ENCODE results near the gene VPS52. TPM values are rescaled to one million over a fixed set of nuclear protein-coding genes. Genes with fewer than 3 reads are reported as not detected.

VPS52 gene
- total RNA-seq, 1 donor from 2014 or later: 36.0 TPM

DNA sequence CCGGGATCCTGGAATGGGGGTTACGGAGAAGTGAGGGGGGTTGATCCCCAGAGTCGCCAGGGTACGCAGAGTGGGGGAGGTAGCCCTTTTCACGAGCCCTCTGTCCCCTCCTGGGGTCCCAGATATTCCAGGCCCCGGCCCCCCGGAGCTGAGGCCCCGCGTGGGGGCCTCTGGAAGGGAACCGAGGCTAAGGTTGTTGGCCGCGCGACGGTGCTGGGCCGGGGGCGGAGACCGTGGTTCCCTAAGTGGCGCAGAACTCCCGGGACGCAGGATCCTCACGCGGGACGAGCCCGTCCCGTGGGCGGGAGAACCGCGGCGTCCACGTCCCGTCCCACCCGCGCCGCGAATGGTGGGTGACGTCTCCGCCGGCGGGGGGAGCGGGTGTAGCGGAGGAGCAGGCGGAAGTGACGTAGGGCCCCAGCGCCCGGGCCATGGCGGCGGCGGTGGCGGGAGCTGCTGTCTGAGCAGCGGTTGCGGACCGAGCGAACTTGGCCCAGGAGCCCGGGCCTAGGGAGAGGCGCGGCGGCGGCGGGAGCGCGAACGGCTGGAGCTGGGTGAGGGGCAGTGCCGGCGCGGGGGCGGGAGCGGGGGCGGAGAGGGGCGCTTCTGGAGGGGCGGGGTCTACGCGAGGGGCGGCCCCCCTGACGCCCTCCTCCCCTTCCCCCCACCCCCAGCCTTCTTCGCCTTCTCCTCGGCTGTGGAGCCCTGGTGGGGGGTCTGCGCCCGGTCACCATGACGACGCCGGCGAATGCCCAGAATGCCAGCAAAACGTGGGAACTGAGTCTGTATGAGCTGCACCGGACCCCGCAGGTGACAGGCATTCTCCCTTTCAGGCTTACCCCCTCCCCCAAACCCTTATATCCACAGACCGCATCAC is 63.3 kb downstream of the VPS52 start, which contains the start of gene RING1:
RING1 (plus strand) TSS at position 410 of the 877 bp plus-strand sequence; CDS start at position 733, 323 bp downstream.
- TF ChIP-seq, protein P1, sequence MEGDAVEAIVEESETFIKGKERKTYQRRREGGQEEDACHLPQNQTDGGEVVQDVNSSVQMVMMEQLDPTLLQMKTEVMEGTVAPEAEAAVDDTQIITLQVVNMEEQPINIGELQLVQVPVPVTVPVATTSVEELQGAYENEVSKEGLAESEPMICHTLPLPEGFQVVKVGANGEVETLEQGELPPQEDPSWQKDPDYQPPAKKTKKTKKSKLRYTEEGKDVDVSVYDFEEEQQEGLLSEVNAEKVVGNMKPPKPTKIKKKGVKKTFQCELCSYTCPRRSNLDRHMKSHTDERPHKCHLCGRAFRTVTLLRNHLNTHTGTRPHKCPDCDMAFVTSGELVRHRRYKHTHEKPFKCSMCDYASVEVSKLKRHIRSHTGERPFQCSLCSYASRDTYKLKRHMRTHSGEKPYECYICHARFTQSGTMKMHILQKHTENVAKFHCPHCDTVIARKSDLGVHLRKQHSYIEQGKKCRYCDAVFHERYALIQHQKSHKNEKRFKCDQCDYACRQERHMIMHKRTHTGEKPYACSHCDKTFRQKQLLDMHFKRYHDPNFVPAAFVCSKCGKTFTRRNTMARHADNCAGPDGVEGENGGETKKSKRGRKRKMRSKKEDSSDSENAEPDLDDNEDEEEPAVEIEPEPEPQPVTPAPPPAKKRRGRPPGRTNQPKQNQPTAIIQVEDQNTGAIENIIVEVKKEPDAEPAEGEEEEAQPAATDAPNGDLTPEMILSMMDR (IDR thresholded peaks at IDR 0.05): no peak

DNA sequence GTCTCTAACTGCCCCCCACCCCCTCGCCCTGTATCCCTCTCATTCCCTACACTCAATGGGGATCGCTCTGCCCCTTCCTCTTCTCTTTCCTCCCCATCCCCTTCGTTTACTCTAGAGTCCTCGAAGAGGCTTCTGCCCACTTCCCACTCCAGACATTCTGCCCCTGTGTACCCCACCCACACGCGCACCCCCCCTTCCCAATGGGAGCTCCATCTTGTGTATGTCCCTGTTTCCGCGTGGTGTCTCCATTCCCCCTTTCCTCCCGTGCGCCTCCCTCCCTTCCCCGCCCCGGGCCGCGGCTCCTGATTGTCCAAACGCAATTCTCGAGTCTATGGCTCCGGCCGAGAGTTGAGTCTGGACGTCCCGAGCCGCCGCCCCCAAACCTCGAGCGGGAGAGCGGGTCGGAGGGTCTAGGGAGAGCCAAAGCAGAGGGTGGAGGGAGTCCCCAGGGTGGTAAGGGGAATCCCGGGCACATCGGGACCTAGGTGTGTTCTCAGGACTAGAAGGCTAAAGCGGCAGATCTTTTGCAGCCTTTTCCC is 64.1 kb downstream of the VPS52 start:
- peaks cover 20% of the 10 kb centered on the region for H3K36me3 Mint-ChIP-seq (ENCODE audit: low read depth)

More for the DNA sequence above, 63.3 kb downstream of the VPS52 start, which contains the start of gene RING1:
- no peak for DNase-seq (ENCODE audit: low spot score)
- peak within 1 kb of the TSS; percentile 96 for H3K4me3 Mint-ChIP-seq (ENCODE audit: unreplicated experiment)
- peaks cover 13% of the 10 kb centered on the region for H3K36me3 Mint-ChIP-seq (ENCODE audit: low read depth)
- peaks cover 63% of the 10 kb centered on the region for H3K4me1 Mint-ChIP-seq (ENCODE audit: low read depth)
- no peaks in the 10 kb centered on the region for H3K27me3 Mint-ChIP-seq (ENCODE audit: low read depth)
- no peaks in the 10 kb centered on the region for H3K9me3 Mint-ChIP-seq (ENCODE audit: low read depth)
- H3K27ac Mint-ChIP-seq (ENCODE audit: unreplicated experiment): peak within 1 kb of the TSS; percentile 98

DNA sequence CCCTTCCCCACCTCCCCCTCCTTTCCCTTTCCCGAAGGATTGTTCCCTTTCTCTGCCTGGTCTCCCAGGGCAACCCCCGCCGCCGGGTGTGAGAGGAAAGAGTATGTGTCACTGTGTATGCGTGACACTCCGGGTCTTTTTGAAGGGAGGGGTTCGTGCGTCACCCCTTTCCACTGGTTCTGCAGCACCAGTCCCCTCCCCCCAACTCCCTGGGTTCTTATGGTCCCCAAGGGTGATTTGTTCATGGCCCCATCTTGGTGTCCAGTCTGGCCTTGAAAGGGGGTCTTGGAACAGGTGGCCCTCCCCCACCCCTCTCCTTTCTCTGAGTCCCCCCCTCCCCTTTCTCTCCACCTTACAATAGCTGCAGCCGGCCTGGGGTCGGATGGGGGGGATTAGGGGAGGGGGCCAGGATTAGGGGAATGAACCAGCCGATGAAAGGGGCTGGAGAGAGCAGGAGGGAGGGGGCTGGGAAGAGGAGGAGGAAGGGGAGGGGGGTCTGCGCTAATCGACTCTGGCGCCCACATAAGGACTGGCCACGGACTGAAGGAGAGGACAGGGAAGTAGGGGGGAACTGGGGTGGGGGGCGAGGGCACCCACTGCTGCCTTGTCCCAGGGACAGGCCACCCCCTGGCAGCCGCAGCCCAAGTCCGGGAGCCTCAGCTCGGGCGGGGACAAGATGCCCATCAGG is 64.7 kb downstream of the VPS52 start:
- H3K27me3 Mint-ChIP-seq (ENCODE audit: low read depth): no peaks in the 10 kb centered on the region
- no peak for DNase-seq (ENCODE audit: low spot score)
- peak overlapping the region; percentile 98 for H3K27ac Mint-ChIP-seq (ENCODE audit: unreplicated experiment)
- H3K36me3 Mint-ChIP-seq (ENCODE audit: low read depth): peaks cover 26% of the 10 kb centered on the region
- TF ChIP-seq, protein P1 (IDR thresholded peaks at IDR 0.05): no peak
- peaks cover 63% of the 10 kb centered on the region for H3K4me1 Mint-ChIP-seq (ENCODE audit: low read depth)
- peak overlapping the region; percentile 96 for H3K4me3 Mint-ChIP-seq (ENCODE audit: unreplicated experiment)
- H3K9me3 Mint-ChIP-seq (ENCODE audit: low read depth): no peaks in the 10 kb centered on the region

More for the DNA sequence above, 64.1 kb downstream of the VPS52 start:
- no peaks in the 10 kb centered on the region for H3K9me3 Mint-ChIP-seq (ENCODE audit: low read depth)
- TF ChIP-seq, protein P1 (IDR thresholded peaks at IDR 0.05): no peak
- no peak for DNase-seq (ENCODE audit: low spot score)
- peak overlapping the region; percentile 96 for H3K4me3 Mint-ChIP-seq (ENCODE audit: unreplicated experiment)
- H3K27me3 Mint-ChIP-seq (ENCODE audit: low read depth): no peaks in the 10 kb centered on the region
- H3K4me1 Mint-ChIP-seq (ENCODE audit: low read depth): peaks cover 63% of the 10 kb centered on the region
- peak overlapping the region; percentile 98 for H3K27ac Mint-ChIP-seq (ENCODE audit: unreplicated experiment)

DNA sequence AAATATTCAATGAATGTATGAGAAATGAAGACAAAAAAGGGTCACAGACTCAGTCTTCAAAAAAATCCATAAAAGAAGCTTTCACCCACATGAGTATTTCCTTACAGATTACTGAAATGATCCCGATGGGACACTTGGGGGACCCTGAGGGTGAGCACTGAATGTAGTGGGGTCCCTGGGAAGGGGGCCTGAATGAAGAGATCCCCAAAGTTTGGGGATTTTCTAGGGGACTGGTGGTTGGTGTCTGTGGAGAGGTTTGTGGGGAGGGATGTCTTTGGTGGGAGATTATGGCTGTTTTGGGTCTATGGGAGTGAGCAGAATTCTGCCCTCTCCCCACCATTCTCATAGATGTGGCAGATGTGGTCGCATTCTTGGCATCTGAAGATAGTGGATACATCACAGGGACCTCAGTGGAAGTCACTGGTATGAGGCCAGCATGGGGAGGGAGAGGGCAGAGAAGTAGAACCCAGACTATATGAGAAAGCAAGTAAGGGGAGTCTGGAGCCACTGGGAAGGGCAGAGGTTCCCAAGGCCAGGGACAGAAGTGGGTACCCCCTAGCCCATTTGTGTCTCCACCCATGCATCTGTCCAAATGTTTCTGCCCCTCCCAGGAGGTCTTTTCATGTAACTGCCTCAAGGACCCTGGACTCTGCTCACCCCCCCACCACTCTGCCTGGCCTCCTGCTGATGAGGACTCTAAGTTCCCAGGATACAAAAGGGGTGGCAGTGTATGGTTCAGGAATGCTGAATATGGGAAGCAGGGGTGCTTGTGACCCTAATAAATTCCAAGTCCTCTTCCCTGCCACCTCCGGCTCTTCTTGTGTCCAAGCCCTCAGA is 65.4 kb downstream of the VPS52 start:
- Mint-ChIP-seq H3K4me3 (ENCODE audit: unreplicated experiment) (peak overlapping the region; percentile 28), H3K27ac (ENCODE audit: unreplicated experiment) (peak overlapping the region; percentile 93), H3K27me3 (ENCODE audit: low read depth) (no peaks in the 10 kb centered on the region), H3K4me1 (ENCODE audit: low read depth) (peaks cover 67% of the 10 kb centered on the region), H3K9me3 (ENCODE audit: low read depth) (no peaks in the 10 kb centered on the region), H3K36me3 (ENCODE audit: low read depth) (peaks cover 31% of the 10 kb centered on the region)
- no peak for DNase-seq (ENCODE audit: low spot score)
- TF ChIP-seq, protein P1 (IDR thresholded peaks at IDR 0.05): no peak

Measured in chondrocyte (in vitro differentiated cells).